Glutamatergic neuron (in vitro differentiated cells): ENCODE results near the gene CDYL2. TPM values are rescaled to one million over a fixed set of nuclear protein-coding genes. Genes with fewer than 3 reads are reported as not detected.

Source experiments
- DNase-seq: peaks from one replicate; pipeline ENCODE4 v3.0.0; 2022
- H3K27ac Mint-ChIP-seq: one replicate; pipeline ENCODE4 v1.8.0; 2020; ENCODE audit warnings: mild to moderate bottlenecking, mixed read lengths, inconsistent platforms; ENCODE audit not compliant: unreplicated experiment
- H3K27me3 Mint-ChIP-seq: one replicate; pipeline ENCODE4 v1.8.0; 2020; ENCODE audit warnings: mild to moderate bottlenecking, moderate library complexity, mixed read lengths, inconsistent platforms; ENCODE audit not compliant: unreplicated experiment
- H3K36me3 Mint-ChIP-seq: one replicate; pipeline ENCODE4 v1.8.0; 2020; ENCODE audit warnings: mild to moderate bottlenecking, mixed read lengths, inconsistent platforms; ENCODE audit not compliant: unreplicated experiment
- H3K4me1 Mint-ChIP-seq: one replicate; pipeline ENCODE4 v1.8.0; 2020; ENCODE audit warnings: mild to moderate bottlenecking, low read depth, mixed read lengths, inconsistent platforms; ENCODE audit not compliant: unreplicated experiment
- H3K4me3 Mint-ChIP-seq: one replicate; pipeline ENCODE4 v1.8.0; 2020; ENCODE audit warnings: mild to moderate bottlenecking, mixed read lengths, inconsistent platforms; ENCODE audit not compliant: unreplicated experiment
- H3K9me3 Mint-ChIP-seq: one replicate; pipeline ENCODE4 v1.8.0; 2020; ENCODE audit warnings: mild to moderate bottlenecking, moderate library complexity, mixed read lengths, inconsistent platforms; ENCODE audit not compliant: unreplicated experiment
- total RNA-seq: library from RNA; stranded (reverse); fragmentation: NEBNext Ultra II Directional; extraction: Animal tissue kit (Norgen Biotek cat#: 25700); gene quantifications from one replicate; pipeline ENCODE4 v1.2.1, GENCODE V29; 2021; ENCODE audit not compliant: unreplicated experiment
- TF ChIP-seq, protein P1 (sequence below): fragments of 200-600 bp; sonication (generic); IDR thresholded peaks from one replicate; pipeline ENCODE4 v1.5.0; 2021; ENCODE audit not compliant: partially characterized antibody, unreplicated experiment

Gene CDYL2
- total RNA-seq, 1 donor from 2014 or later = 30.5 TPM

GRCh38 chr16:80669673-80670072 lies 134.7 kb downstream of the CDYL2 start:
- peaks cover 3% of the 10 kb centered on the region for H3K27me3 Mint-ChIP-seq
- TF ChIP-seq, protein P1, sequence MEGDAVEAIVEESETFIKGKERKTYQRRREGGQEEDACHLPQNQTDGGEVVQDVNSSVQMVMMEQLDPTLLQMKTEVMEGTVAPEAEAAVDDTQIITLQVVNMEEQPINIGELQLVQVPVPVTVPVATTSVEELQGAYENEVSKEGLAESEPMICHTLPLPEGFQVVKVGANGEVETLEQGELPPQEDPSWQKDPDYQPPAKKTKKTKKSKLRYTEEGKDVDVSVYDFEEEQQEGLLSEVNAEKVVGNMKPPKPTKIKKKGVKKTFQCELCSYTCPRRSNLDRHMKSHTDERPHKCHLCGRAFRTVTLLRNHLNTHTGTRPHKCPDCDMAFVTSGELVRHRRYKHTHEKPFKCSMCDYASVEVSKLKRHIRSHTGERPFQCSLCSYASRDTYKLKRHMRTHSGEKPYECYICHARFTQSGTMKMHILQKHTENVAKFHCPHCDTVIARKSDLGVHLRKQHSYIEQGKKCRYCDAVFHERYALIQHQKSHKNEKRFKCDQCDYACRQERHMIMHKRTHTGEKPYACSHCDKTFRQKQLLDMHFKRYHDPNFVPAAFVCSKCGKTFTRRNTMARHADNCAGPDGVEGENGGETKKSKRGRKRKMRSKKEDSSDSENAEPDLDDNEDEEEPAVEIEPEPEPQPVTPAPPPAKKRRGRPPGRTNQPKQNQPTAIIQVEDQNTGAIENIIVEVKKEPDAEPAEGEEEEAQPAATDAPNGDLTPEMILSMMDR = no peak
- no peak overlapping the region for H3K4me3 Mint-ChIP-seq

GRCh38 chr16:80667925-80668324 lies 136.5 kb downstream of the CDYL2 start:
- Mint-ChIP-seq H3K36me3 (no peaks in the 10 kb centered on the region), H3K27ac (no peak overlapping the region), H3K4me1 (peaks cover 28% of the 10 kb centered on the region), H3K4me3 (no peak overlapping the region), H3K27me3 (peaks cover 3% of the 10 kb centered on the region), H3K9me3 (peaks cover 5% of the 10 kb centered on the region)
- TF ChIP-seq, protein P1 = no peak
- DNase-seq = no peak

More at GRCh38 chr16:80669673-80670072, 134.7 kb downstream of the CDYL2 start:
- Mint-ChIP-seq H3K4me1 (peaks cover 21% of the 10 kb centered on the region), H3K36me3 (no peaks in the 10 kb centered on the region), H3K27ac (no peak overlapping the region), H3K9me3 (peaks cover 5% of the 10 kb centered on the region)
- DNase-seq = no peak

- H3K9me3 Mint-ChIP-seq = peaks cover 5% of the 10 kb centered on the region
- peaks cover 3% of the 10 kb centered on the region for H3K36me3 Mint-ChIP-seq
- DNase-seq = no peak
- peaks cover 3% of the 10 kb centered on the region for H3K27me3 Mint-ChIP-seq
- peak overlapping the region; percentile 62 for H3K27ac Mint-ChIP-seq
- peaks cover 28% of the 10 kb centered on the region for H3K4me1 Mint-ChIP-seq
- H3K4me3 Mint-ChIP-seq = no peak overlapping the region
- TF ChIP-seq, protein P1 = no peak
These were observed 137.2 kb downstream of the CDYL2 start for GRCh38 chr16:80667251-80667560.

DNA sequence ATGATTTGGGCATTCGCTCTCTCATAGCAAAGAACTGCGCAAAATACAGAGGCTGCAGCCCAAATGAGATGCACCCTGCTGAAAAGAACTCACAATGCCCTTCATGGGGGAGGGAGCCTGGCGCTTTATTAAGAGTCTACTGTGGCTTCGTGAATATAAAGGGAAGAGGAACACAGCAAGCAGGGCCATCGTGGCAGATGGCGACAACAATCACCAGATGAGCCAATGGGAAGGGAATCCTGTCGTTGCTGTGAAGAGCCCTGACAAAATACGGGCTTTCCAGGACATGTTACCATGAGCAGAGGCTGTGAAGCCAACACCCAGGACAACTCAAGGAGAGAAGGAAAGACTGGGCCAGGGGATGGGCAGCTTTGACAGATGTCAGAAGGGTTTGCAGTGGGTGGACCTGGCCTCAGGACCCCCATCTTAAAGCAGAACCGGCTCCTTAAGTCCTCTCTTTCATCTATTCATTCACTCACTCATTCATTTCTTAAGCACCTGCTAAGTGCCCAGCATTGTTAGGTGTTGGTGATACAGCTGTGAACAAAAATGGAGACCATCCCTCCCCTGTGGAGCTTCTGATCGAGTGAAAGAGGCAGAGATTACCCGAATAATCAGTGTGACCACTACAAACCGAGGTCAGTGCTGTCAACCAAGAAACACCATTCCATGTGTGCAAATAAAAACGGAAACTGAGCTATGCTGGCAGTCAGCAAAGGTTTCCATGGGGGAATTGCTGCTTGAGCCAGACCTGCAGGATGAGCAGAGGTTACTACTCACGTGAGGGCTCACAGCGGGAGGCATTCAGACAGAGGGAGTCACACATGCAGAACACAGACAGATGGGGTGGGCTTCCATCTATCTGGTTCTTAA lies 137.8 kb downstream of the CDYL2 start:
- Mint-ChIP-seq H3K4me3 (peak overlapping the region; percentile 51), H3K36me3 (peaks cover 6% of the 10 kb centered on the region), H3K27me3 (peaks cover 3% of the 10 kb centered on the region), H3K4me1 (peaks cover 28% of the 10 kb centered on the region), H3K9me3 (peaks cover 4% of the 10 kb centered on the region), H3K27ac (peak overlapping the region; percentile 65)
- DNase-seq = no peak
- TF ChIP-seq, protein P1 = no peak

GRCh38 chr16:80665356-80665755 lies 139.0 kb downstream of the CDYL2 start:
- H3K4me1 Mint-ChIP-seq = peaks cover 28% of the 10 kb centered on the region
- no peak for DNase-seq
- peaks cover 3% of the 10 kb centered on the region for H3K27me3 Mint-ChIP-seq
- TF ChIP-seq, protein P1 = no peak
- no peak overlapping the region for H3K27ac Mint-ChIP-seq
- peaks cover 5% of the 10 kb centered on the region for H3K9me3 Mint-ChIP-seq
- no peak overlapping the region for H3K4me3 Mint-ChIP-seq
- peaks cover 10% of the 10 kb centered on the region for H3K36me3 Mint-ChIP-seq
